CD4-positive, alpha-beta T cell (primary cell): Measurements from ENCODE around the gene TLE7. TPM values are rescaled to one million over a fixed set of nuclear protein-coding genes. Genes with fewer than 3 reads are reported as not detected.

Source experiments
- ATAC-seq: fragments of 200-7000 bp; cut with Tn5 transposase; one replicate; pipeline ENCODE4 v1.10.0; 2022; ENCODE audit warnings: mild to moderate bottlenecking; ENCODE audit not compliant: poor library complexity
- CTCF ChIA-PET: fragments of 350-600 bp; sonication (Branson Sonifier 250); formaldehyde crosslinking; loops from one replicate; lab custom pipeline; 2021; ENCODE audit warnings: antibody characterized with exemption, inconsistent platforms; lab: Charles Lee
- POLR2A ChIA-PET: fragments of 350-600 bp; sonication (Branson Sonifier 250); formaldehyde crosslinking; loops from one replicate; lab custom pipeline; 2021; ENCODE audit warnings: antibody characterized with exemption, inconsistent platforms; lab: Charles Lee
- DNase-seq, 14 experiments: peaks; one replicate each; pipeline ENCODE4 v3.0.0-alpha.2; 2013 to 2020; ENCODE audit warnings: mixed read lengths in 2 of 14
- H3K27ac ChIP-seq, 2 donors: one replicate each; pipeline versions ENCODE4 v1.5.1 to v1.7.0; 2013; ENCODE audit warnings: low read length in 2 of 2, low read depth in 1 of 2, mild to moderate bottlenecking in 1 of 2
- H3K27me3 ChIP-seq, 2 experiments: 1 replicate in 1 of 2; 2 replicates in 1 of 2; pipeline versions ENCODE4 v1.6.1 to v1.7.0; 2013; ENCODE audit warnings: low read length in 2 of 2, control low read depth in 1 of 2, mild to moderate bottlenecking in 1 of 2, moderate library complexity in 1 of 2; ENCODE audit not compliant: insufficient read depth in 2 of 2, control insufficient read depth in 1 of 2
- H3K36me3 ChIP-seq: one replicate; pipeline ENCODE4 v1.6.1; 2013; ENCODE audit warnings: low read length, control low read depth; ENCODE audit not compliant: insufficient read depth
- H3K4me1 ChIP-seq: one replicate; pipeline ENCODE4 v1.6.1; 2013; ENCODE audit warnings: low read length, control low read depth; ENCODE audit not compliant: insufficient read depth
- H3K4me3 ChIP-seq: one replicate; pipeline ENCODE4 v1.5.1; 2013; ENCODE audit warnings: mild to moderate bottlenecking, low read length, moderate library complexity
- H3K9me3 ChIP-seq, 2 experiments: 1 replicate in 1 of 2; 2 replicates in 1 of 2; pipeline versions ENCODE4 v1.6.1 to v1.7.0; 2013; ENCODE audit warnings: low read length in 2 of 2, mild to moderate bottlenecking in 2 of 2, control low read depth in 1 of 2, moderate library complexity in 1 of 2; ENCODE audit not compliant: control insufficient read depth in 1 of 2, insufficient read depth in 1 of 2
- H3K27ac Mint-ChIP-seq: one replicate; pipeline ENCODE4 v1.8.0; 2020; ENCODE audit warnings: mixed read lengths
- H3K27me3 Mint-ChIP-seq: one replicate; pipeline ENCODE4 v1.8.0; 2021; ENCODE audit warnings: mixed read lengths
- H3K36me3 Mint-ChIP-seq: one replicate; pipeline ENCODE4 v1.8.0; 2021; ENCODE audit warnings: low read depth, mixed read lengths
- H3K4me1 Mint-ChIP-seq: one replicate; pipeline ENCODE4 v1.8.0; 2021; ENCODE audit warnings: low read depth, mixed read lengths
- H3K4me3 Mint-ChIP-seq: one replicate; pipeline ENCODE4 v1.8.0; 2020; ENCODE audit warnings: mild to moderate bottlenecking, mixed read lengths
- H3K9me3 Mint-ChIP-seq: one replicate; pipeline ENCODE4 v1.8.0; 2020; ENCODE audit warnings: mixed read lengths
- intact Hi-C, 2 experiments: fragments of 100-400 bp; cut with DNase I in 1 of 2; cut with micrococcal nuclease in 1 of 2; formaldehyde crosslinking; loops; one replicate each; pipeline versions ENCODE4 v1.15.1 to v1.9.0; 2023 to 2025; cut with DNase I, micrococcal nuclease
- total RNA-seq, 174 experiments: library from RNA in 2 of 174; stranded (reverse) in 2 of 174; gene quantifications; one replicate each; pipeline ENCODE4 v1.2.3 and lab custom pipeline; 2021 to 2026
- TF ChIP-seq, protein P1 (sequence below): fragments of 200-600 bp; IDR thresholded peaks from one replicate; pipeline ENCODE4 v1.8.0; 2022; ENCODE audit warnings: antibody characterized with exemption, mild to moderate bottlenecking

The TLE7 gene
- total RNA-seq, 2 experiments from 2014 or later: not detected

DNA sequence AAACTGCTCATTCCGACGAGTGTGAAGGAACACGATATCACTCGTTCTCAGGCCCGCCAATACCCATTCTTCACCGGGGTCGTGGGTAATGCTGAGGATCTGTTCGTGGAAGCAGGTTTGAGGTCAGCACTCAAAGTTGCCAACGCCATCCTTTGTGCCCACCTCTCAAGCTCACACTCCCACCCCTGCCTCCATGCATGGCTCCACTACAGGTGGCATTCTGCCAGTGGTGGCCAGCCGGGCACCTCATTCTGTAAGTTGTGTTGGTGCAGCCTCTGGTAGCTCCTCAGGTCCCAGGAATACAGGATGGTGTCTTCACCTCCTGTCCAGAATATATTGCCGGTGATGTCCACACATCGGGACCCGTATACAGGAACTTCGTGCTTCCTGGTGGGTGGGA lies 10.7 kb downstream of the TLE7 start:
- H3K36me3 Mint-ChIP-seq: no peaks in the 10 kb centered on the region
- intact Hi-C loops: no loop called here
- no peaks in the 10 kb centered on the region for H3K9me3 Mint-ChIP-seq
- Histone ChIP-seq H3K27ac (no peak overlapping the region), H3K36me3 (no peaks in the 10 kb centered on the region), H3K9me3 (peaks cover 0 to 2% of the 10 kb centered on the region in 2 experiments), H3K27me3 (peaks cover 2 to 24% of the 10 kb centered on the region in 2 experiments), H3K4me3 (no peak overlapping the region), H3K4me1 (no peaks in the 10 kb centered on the region)
- H3K4me1 Mint-ChIP-seq: no peaks in the 10 kb centered on the region
- ATAC-seq: no peak
- POLR2A ChIA-PET: no interaction called here
- H3K27ac Mint-ChIP-seq: no peak overlapping the region
- peaks cover 42% of the 10 kb centered on the region for H3K27me3 Mint-ChIP-seq
- TF ChIP-seq, protein P1, sequence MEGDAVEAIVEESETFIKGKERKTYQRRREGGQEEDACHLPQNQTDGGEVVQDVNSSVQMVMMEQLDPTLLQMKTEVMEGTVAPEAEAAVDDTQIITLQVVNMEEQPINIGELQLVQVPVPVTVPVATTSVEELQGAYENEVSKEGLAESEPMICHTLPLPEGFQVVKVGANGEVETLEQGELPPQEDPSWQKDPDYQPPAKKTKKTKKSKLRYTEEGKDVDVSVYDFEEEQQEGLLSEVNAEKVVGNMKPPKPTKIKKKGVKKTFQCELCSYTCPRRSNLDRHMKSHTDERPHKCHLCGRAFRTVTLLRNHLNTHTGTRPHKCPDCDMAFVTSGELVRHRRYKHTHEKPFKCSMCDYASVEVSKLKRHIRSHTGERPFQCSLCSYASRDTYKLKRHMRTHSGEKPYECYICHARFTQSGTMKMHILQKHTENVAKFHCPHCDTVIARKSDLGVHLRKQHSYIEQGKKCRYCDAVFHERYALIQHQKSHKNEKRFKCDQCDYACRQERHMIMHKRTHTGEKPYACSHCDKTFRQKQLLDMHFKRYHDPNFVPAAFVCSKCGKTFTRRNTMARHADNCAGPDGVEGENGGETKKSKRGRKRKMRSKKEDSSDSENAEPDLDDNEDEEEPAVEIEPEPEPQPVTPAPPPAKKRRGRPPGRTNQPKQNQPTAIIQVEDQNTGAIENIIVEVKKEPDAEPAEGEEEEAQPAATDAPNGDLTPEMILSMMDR: no peak
- DNase-seq: no peak
- CTCF ChIA-PET: no interaction called here
- no peak overlapping the region for H3K4me3 Mint-ChIP-seq

DNA sequence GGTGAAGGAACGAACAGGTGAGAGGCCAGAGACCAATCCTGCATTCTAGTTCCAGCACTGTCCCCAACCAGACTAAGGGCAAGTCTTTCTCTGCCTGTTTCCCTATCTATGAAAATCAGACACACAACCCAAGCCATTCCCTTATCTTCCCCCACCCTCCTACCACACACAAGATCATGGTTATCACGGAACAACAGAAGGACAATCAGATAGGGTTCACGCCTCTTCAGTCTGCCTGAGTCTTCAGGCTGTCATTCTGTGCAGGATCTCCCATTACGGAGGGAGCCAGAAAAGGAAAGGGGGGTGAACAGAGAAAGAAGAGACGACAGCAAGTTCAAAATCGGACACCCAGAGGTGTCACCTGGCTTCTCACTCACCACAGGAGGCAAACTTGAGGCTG lies 11.1 kb downstream of the TLE7 start:
- no peak overlapping the region for H3K4me3 Mint-ChIP-seq
- no peak overlapping the region for H3K27ac Mint-ChIP-seq
- ChIA-PET CTCF (no interaction called here), POLR2A (no interaction called here)
- H3K36me3 Mint-ChIP-seq: no peaks in the 10 kb centered on the region
- no peaks in the 10 kb centered on the region for H3K9me3 Mint-ChIP-seq
- no peak for ATAC-seq
- H3K4me1 ChIP-seq: no peaks in the 10 kb centered on the region
- peaks cover 3 to 21% of the 10 kb centered on the region in 2 experiments for H3K27me3 ChIP-seq
- no peak overlapping the region for H3K4me3 ChIP-seq
- H3K27me3 Mint-ChIP-seq: peaks cover 46% of the 10 kb centered on the region
- H3K36me3 ChIP-seq: no peaks in the 10 kb centered on the region
- no peak for DNase-seq
- no peaks in the 10 kb centered on the region for H3K4me1 Mint-ChIP-seq
- intact Hi-C loops: no loop called here
- H3K9me3 ChIP-seq: peaks cover 0 to 4% of the 10 kb centered on the region in 2 experiments
- TF ChIP-seq, protein P1: no peak
- H3K27ac ChIP-seq: no peak overlapping the region

DNA sequence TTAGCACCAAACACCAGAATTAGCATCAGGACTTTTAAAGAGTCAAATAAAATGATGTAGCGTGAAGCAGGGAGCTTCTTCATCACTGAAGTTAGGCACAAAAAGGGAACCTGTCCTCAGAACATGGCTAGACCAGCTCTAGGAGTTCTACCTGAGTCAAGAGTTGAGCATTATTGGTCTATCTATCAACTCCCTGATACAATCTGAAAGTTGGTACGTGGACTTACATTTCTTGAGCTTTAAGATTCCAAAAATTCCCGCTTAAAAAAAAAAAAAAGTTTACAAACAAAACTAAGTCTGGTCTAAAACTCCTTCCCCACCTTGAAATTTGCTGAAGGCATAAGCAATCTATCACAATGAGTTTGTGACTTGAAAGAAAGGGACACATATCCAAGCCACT lies 12.3 kb downstream of the TLE7 start:
- POLR2A ChIA-PET: interaction anchor here (0.5 kb wide), 1 partner anchor 25 kb away, joined by 4 read pairs; no protein-coding TSS in a partner anchor

More for the DNA sequence above, 12.3 kb downstream of the TLE7 start:
- CTCF ChIA-PET: interaction anchor here (1.9 kb wide), 1 partner anchor 17 kb away, joined by 7 read pairs; no protein-coding TSS in a partner anchor
- Mint-ChIP-seq H3K9me3 (no peaks in the 10 kb centered on the region), H3K27ac (no peak overlapping the region), H3K36me3 (no peaks in the 10 kb centered on the region), H3K4me1 (no peaks in the 10 kb centered on the region), H3K4me3 (no peak overlapping the region), H3K27me3 (peaks cover 58% of the 10 kb centered on the region)
- H3K9me3 ChIP-seq: peaks cover 0 to 8% of the 10 kb centered on the region in 2 experiments
- H3K27me3 ChIP-seq: peaks cover 8 to 32% of the 10 kb centered on the region in 2 experiments
- no peaks in the 10 kb centered on the region for H3K4me1 ChIP-seq
- TF ChIP-seq, protein P1: no peak
- no peak overlapping the region for H3K27ac ChIP-seq
- no peaks in the 10 kb centered on the region for H3K36me3 ChIP-seq
- intact Hi-C loops: no loop called here
- no peak for ATAC-seq
- no peak overlapping the region for H3K4me3 ChIP-seq
- DNase-seq: no peak
